Bronchial epithelial cell (primary cell): Measurements from ENCODE around the gene PHLDA1. TPM values are rescaled to one million over a fixed set of nuclear protein-coding genes. Genes with fewer than 3 reads are reported as not detected.
A peak's percentile ranks its signal among the peaks of the same experiment; 100 is the strongest.

Source experiments
- DNase-seq: peaks from one replicate; pipeline ENCODE4 v3.0.0-alpha.2; 2010; ENCODE audit warnings: low read depth
- FAIRE-seq: peaks from 2 replicates; lab custom pipeline; 2011; peaks lifted over from hg19 to GRCh38; lab: Jason Lieb, UNC
- H3K27me3 ChIP-seq: 2 replicates; pipeline ENCODE4 v1.5.1; 2011; ENCODE audit warnings: low read length; ENCODE audit not compliant: control insufficient read depth, insufficient read depth
- H3K36me3 ChIP-seq: 2 replicates; pipeline ENCODE4 v1.5.1; 2011; ENCODE audit warnings: low read length; ENCODE audit not compliant: control insufficient read depth, insufficient read depth
- H3K4me3 ChIP-seq: 2 replicates; pipeline ENCODE4 v1.5.1; 2011; ENCODE audit warnings: mild to moderate bottlenecking, low read depth, low read length, control low read depth
- total RNA-seq: library from RNA; depleted of rRNA; stranded (reverse); fragments of >200 nt; gene quantifications from 2 replicates; pipeline ENCODE4 v1.2.1, GENCODE V29; 2014
- TF ChIP-seq, protein P1 (sequence below): IDR thresholded peaks from 2 replicates; pipeline ENCODE4 v1.5.1; 2011; ENCODE audit warnings: mild to moderate bottlenecking, moderate library complexity, low read length, control low read depth, inconsistent platforms; ENCODE audit not compliant: insufficient read depth, severe bottlenecking

The PHLDA1 gene
- total RNA-seq: 16.9 and 27.9 TPM in 2 replicates

DNA sequence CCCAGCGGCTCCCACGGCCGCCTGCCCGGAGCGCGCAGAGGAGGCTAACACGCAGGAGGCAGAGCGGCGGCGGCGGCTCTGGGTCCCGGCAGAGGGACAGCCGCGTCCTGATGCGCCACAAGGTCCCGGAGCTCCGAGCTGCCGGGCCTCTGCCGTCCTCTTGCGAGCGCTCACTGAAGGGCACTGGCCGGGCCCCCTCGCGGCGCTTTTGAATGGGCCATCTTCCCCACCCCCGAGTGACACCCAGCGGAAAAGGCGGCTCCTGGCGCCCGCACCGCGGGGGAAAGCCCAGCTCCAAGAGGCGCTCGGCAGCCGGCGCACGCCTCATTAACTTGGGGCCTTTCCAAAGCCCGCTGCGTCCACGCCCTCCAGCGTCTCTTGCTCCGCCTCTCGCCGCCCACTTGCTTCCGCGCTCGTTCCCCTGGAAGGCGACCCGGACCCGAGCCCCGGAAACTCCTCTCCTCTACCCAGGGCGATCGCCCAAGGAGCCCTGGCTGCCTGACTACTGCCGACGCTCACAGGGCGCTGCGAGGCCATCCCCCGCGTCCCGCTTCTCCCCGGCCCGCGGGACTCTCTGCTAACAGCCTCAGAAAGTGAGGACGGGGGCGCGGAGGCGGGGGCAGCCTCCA lies at the start of gene PHLDA1:
Gene PHLDA1 (minus strand): TSS at position 363 of the 629 bp plus-strand sequence.
- H3K27me3 ChIP-seq: no peaks in the 10 kb centered on the region
- H3K4me3 ChIP-seq: peak within 1 kb of the TSS; percentile 98
- FAIRE-seq (no peak), DNase-seq (peak; percentile 89)
- peaks cover 4% of the 10 kb centered on the region for H3K36me3 ChIP-seq
- TF ChIP-seq, protein P1, sequence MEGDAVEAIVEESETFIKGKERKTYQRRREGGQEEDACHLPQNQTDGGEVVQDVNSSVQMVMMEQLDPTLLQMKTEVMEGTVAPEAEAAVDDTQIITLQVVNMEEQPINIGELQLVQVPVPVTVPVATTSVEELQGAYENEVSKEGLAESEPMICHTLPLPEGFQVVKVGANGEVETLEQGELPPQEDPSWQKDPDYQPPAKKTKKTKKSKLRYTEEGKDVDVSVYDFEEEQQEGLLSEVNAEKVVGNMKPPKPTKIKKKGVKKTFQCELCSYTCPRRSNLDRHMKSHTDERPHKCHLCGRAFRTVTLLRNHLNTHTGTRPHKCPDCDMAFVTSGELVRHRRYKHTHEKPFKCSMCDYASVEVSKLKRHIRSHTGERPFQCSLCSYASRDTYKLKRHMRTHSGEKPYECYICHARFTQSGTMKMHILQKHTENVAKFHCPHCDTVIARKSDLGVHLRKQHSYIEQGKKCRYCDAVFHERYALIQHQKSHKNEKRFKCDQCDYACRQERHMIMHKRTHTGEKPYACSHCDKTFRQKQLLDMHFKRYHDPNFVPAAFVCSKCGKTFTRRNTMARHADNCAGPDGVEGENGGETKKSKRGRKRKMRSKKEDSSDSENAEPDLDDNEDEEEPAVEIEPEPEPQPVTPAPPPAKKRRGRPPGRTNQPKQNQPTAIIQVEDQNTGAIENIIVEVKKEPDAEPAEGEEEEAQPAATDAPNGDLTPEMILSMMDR: peak; percentile 81

DNA sequence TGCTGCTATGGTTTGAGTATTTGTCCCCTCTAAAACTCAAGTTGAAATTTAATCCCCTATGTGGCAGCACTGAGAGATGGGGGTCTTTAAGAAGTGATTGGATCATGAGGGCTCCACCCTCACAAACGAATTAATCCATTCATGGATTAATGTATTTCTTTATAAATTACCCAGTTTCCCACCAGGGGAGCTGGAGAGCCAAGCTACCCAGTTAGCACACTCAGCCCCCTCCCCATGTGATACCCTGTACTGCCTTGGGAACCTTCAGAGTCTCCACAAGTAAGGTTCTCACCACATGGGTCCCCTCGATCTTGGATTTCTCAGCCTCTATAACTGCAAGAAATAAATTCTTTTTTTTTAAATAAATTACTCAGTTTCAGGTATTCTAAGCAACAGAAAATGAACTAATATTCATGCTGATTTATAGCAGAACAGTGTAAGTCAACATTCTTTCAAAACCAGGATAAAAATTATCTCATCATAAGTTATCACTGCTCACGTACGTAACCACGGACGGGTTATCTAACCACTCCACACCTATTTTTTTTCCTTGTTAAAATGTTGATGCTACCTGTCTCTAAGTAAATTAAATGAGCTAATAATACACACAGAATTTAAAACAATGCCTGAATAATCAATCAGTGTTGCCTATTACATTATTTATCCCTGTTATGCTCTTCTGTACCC lies 49.3 kb upstream of the PHLDA1 start:
- no peaks in the 10 kb centered on the region for H3K36me3 ChIP-seq
- no peaks in the 10 kb centered on the region for H3K27me3 ChIP-seq
- FAIRE-seq: no peak
- no peak overlapping the region for H3K4me3 ChIP-seq
- DNase-seq: no peak
- TF ChIP-seq, protein P1: peak; percentile 3

DNA sequence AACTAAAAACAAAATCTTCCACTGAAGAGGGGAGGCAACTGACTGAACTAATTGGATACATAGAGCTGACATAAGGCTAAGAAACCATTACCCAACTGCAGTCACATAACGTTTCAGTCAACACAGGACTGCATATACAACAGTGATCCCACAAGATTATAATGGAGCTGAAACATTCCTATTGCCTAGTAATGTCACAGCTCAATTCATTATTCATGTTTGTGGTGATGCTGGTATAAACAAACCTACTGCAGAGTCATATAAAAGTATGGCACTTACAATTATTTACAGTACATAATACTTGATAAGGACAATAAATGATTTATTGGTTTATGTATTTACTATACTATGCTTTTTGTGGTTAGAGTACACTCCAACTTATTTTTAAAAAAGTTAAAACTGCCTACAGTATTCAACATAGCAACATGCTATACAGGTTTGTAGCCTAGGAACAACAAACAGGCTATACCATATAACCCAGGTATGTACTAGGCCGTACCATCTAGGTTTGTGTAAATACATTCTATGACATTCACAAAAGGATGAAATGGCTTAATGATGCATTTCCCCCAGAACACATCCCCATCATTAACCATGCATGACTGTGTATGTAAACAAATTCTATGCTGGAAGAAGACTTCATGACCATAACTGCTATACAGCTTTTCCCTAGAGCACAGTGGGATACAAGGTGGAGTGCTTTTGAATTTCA lies 48.6 kb upstream of the PHLDA1 start:
- Histone ChIP-seq H3K36me3 (no peaks in the 10 kb centered on the region), H3K4me3 (no peak overlapping the region), H3K27me3 (no peaks in the 10 kb centered on the region)
- FAIRE-seq (no peak), DNase-seq (no peak)
- TF ChIP-seq, protein P1: no peak

DNA sequence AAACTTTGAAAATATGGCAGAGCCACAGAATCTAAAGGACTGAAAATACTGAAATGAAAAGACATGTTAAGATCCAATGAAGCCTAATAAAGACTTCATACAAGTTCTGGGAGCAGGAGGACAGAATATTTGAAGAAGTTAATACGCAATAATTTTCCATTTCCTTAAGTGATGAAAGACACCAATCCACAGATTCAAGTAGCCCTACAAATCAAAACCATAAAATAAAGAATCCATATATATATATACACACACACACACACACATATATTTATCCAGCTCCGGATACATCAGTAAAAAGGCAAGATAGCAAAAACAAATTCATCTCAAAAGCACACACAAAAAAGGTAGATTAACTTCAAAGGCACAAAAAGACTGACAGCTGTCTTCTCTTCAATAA lies 47.2 kb upstream of the PHLDA1 start:
- TF ChIP-seq, protein P1: no peak
- FAIRE-seq (no peak), DNase-seq (no peak)
- H3K36me3 ChIP-seq: no peaks in the 10 kb centered on the region
- no peaks in the 10 kb centered on the region for H3K27me3 ChIP-seq
- no peak overlapping the region for H3K4me3 ChIP-seq

DNA sequence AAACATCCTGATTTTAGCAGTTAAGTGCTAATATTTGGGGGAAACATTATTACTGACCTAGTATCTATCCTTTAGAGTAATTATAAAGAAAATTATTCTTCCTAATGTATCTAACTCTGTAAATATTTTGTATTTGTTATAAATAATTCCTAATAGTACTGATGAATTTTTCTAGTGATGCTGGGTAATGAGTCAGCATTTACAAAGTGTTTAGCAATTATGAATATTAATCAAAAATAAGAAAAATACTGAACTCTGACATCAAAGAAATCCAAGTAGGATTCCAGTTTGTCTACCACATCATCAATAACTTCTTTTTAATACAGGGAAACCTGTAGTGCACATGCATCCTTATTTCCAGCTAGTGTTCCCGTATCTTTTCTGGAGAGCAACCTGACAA lies 43.9 kb upstream of the PHLDA1 start:
- Histone ChIP-seq H3K4me3 (no peak overlapping the region), H3K36me3 (peaks cover 3% of the 10 kb centered on the region), H3K27me3 (no peaks in the 10 kb centered on the region)
- DNase-seq (no peak), FAIRE-seq (no peak)
- TF ChIP-seq, protein P1: no peak
